GM12878 (cell line): ENCODE measurements around the gene NCKIPSD. TPM values are rescaled to one million over a fixed set of nuclear protein-coding genes. Genes with fewer than 3 reads are reported as not detected.

Experiments used
- ATAC-seq: fragments of 200-7000 bp; cut with Tn5 transposase; 3 replicates; pipeline ENCODE4 v1.9.1; 2020; ENCODE audit warnings: mild to moderate bottlenecking, moderate library complexity
- BruUV-seq: library from RNA; stranded (reverse); fragments of 400-500 nt; replicated peaks from 2 replicates; lab custom pipeline; 2021; lab: Mats Ljungman, UMichigan
- CTCF ChIA-PET: fragments of 300-600 bp; sonication (Branson Sonifier 250); formaldehyde crosslinking; extraction: SDS; loops from one replicate; lab custom pipeline; 2021; ENCODE audit warnings: inconsistent platforms; lab: Yijun Ruan, JAX
- POLR2A ChIA-PET: fragments of 350-600 bp; formaldehyde crosslinking; extraction: SDS; loops from one replicate; lab custom pipeline; 2021; ENCODE audit warnings: inconsistent platforms; lab: Charles Lee
- RAD21 ChIA-PET: fragments of 300-600 bp; sonication (Branson Sonifier 250); formaldehyde crosslinking; loops from one replicate; lab custom pipeline; 2023; ENCODE audit warnings: antibody characterized with exemption; ENCODE audit not compliant: unreplicated experiment; lab: Charles Lee
- SMC1A ChIA-PET: fragments of 300-600 bp; sonication (Branson Sonifier 250); formaldehyde crosslinking; loops from one replicate; lab custom pipeline; 2023; ENCODE audit not compliant: unreplicated experiment, uncharacterized antibody; lab: Charles Lee
- DNase-seq: peaks from one replicate; pipeline ENCODE4 v3.0.0-alpha.2; 2011; ENCODE audit warnings: low read depth, low spot score
- FAIRE-seq: peaks from 3 replicates; lab custom pipeline; 2011; peaks lifted over from hg19 to GRCh38; lab: Jason Lieb, UNC
- H2AFZ ChIP-seq: 2 replicates; pipeline ENCODE4 v1.6.0; 2011; ENCODE audit warnings: low read depth, low read length, control low read depth; ENCODE audit not compliant: control insufficient read depth
- H3K27ac ChIP-seq: 2 replicates; pipeline ENCODE4 v1.5.1; 2011; ENCODE audit warnings: control low read depth; ENCODE audit not compliant: control insufficient read depth, insufficient read depth
- H3K27me3 ChIP-seq, 2 experiments: replicated peaks in 1 of 2; 2 replicates each; pipeline versions ENCODE4 v1.6.0 to v1.6.1; 2011; ENCODE audit warnings: low read length in 1 of 2; ENCODE audit not compliant: control insufficient read depth in 2 of 2, insufficient read depth in 2 of 2
- H3K36me3 ChIP-seq, 2 experiments: 2 replicates each; pipeline ENCODE4 v1.5.1; 2011; ENCODE audit warnings: low read length in 1 of 2; ENCODE audit not compliant: control insufficient read depth in 2 of 2, insufficient read depth in 2 of 2
- H3K4me1 ChIP-seq: 2 replicates; pipeline ENCODE4 v1.6.1; 2011; ENCODE audit warnings: mild to moderate bottlenecking, low read length, moderate library complexity, mixed read lengths; ENCODE audit not compliant: control insufficient read depth, insufficient read depth
- H3K4me2 ChIP-seq: 2 replicates; pipeline ENCODE4 v1.6.0; 2011; ENCODE audit warnings: control low read depth; ENCODE audit not compliant: control insufficient read depth, insufficient read depth
- H3K4me3 ChIP-seq: fragments of 200-600 bp; sonication (generic); 2 replicates; pipeline ENCODE4 v1.5.1; 2016
- H3K79me2 ChIP-seq: 2 replicates; pipeline ENCODE4 v1.6.0; 2011; ENCODE audit warnings: low read length; ENCODE audit not compliant: control insufficient read depth, insufficient read depth
- H3K9ac ChIP-seq: 2 replicates; pipeline ENCODE4 v1.8.0; 2011; ENCODE audit warnings: low read length, control low read depth, mixed read lengths; ENCODE audit not compliant: control insufficient read depth, insufficient read depth
- H3K9me3 ChIP-seq: replicated peaks from 3 replicates; pipeline ENCODE4 v1.5.1; 2011; ENCODE audit warnings: mild to moderate bottlenecking, low read length; ENCODE audit not compliant: control insufficient read depth, insufficient read depth
- H4K20me1 ChIP-seq: 2 replicates; pipeline ENCODE4 v1.6.0; 2011; ENCODE audit not compliant: control insufficient read depth, insufficient read depth
- GATAD2B ChIP-seq: fragments of 450-650 bp; conservative IDR thresholded peaks from 2 replicates; pipeline ENCODE4 v1.6.1; 2017; ENCODE audit warnings: low read depth, mild to moderate bottlenecking, moderate library complexity
- HDAC2 ChIP-seq: fragments of 200-600 bp; sonication (generic); IDR thresholded peaks from 2 replicates; pipeline ENCODE4 v1.6.1; 2017
- NR2F1 ChIP-seq: fragments of 450-650 bp; conservative IDR thresholded peaks from 2 replicates; pipeline ENCODE4 v1.6.1; 2017; ENCODE audit warnings: mild to moderate bottlenecking
- POLR2AphosphoS5 ChIP-seq: IDR thresholded peaks from 2 replicates; pipeline ENCODE4 v1.6.1; 2011; ENCODE audit warnings: mild to moderate bottlenecking, low read length, inconsistent platforms
- SIN3A ChIP-seq: IDR thresholded peaks from 2 replicates; pipeline ENCODE4 v1.6.1; 2012; ENCODE audit warnings: low read depth, low read length, improper control_type of control experiment
- WGBS: methylation state at CpG from one replicate; pipeline ENCODE4 v1.1.6; 2016; ENCODE audit warnings: low lambda C conversion rate; ENCODE audit not compliant: insufficient replicate concordance, insufficient coverage; ENCODE audit errors: missing lambda C conversion rate; 5-methylcytosine and 5-hydroxymethylcytosine counted together
- in situ Hi-C: fragments of 300-500 bp; cut with MboI; formaldehyde crosslinking; loops from 9 replicates; pipeline ENCODE4 v1.14.3; 2018; ENCODE audit warnings: mixed read lengths
- intact Hi-C: fragments of 100-400 bp; cut with micrococcal nuclease; formaldehyde crosslinking; loops from one replicate; pipeline ENCODE4 v1.14.2; 2022; ENCODE audit not compliant: unreplicated experiment
- polyA plus RNA-seq, 11 experiments: library from polyadenylated mRNA; depleted of rRNA in 4 of 11; unstranded in 6 of 11; stranded (reverse) in 5 of 11; fragments of >200 nt; fragmentation: Nextera tagmentation in 4 of 11; fragmentation: Illumina TruSeq in 1 of 11; extraction: Ambion mirVana in 4 of 11; extraction: Trizol in 1 of 11; gene quantifications; 1 replicate in 1 of 11; 2 replicates in 10 of 11; pipeline versions ENCODE4 v1.2.1 to v1.2.3, GENCODE V29; 2011 to 2016; ENCODE audit warnings: inconsistent platforms in 2 of 11, missing spikeins in 2 of 11, low read depth in 1 of 11
- total RNA-seq, 4 experiments: library from RNA; depleted of rRNA in 3 of 4; stranded (reverse); fragments of >200 nt in 3 of 4; fragmentation: Illumina TruSeq in 1 of 4; extraction: Trizol in 1 of 4; gene quantifications; 2 replicates each; pipeline versions ENCODE4 v1.2.1 to v1.2.3, GENCODE V29; 2013 to 2021
- TF ChIP-seq, protein P1 (sequence below): IDR thresholded peaks from 2 replicates; pipeline ENCODE4 v1.6.1; 2011; ENCODE audit warnings: borderline replicate concordance, low read depth, mild to moderate bottlenecking, moderate library complexity, low read length; ENCODE audit not compliant: insufficient read depth, poor library complexity, severe bottlenecking
- TF ChIP-seq, protein P2 (sequence below): fragments of 450-650 bp; IDR thresholded peaks from 2 replicates; pipeline ENCODE4 v1.6.1; 2017; ENCODE audit warnings: mild to moderate bottlenecking, moderate library complexity
- TF ChIP-seq, protein P3 (sequence below): IDR thresholded peaks from 2 replicates; pipeline ENCODE4 v1.6.1; 2012; ENCODE audit warnings: low read depth, low read length, improper control_type of control experiment
- TF ChIP-seq, protein P4 (sequence below): IDR thresholded peaks from 2 replicates; pipeline ENCODE4 v1.6.1; 2012; ENCODE audit warnings: mild to moderate bottlenecking, low read depth, low read length
- TF ChIP-seq, protein P5 (sequence below): fragments of 450-650 bp; conservative IDR thresholded peaks from 2 replicates; pipeline ENCODE4 v1.6.1; 2017; ENCODE audit warnings: mild to moderate bottlenecking, moderate library complexity

The NCKIPSD gene
- total and polyA plus RNA-seq, 10 of the 15 experiments (the other 5 are each of a cell fraction or from before 2014, with no cell fraction given), result 0.93 to 31.6 (median 15.2) TPM

DNA sequence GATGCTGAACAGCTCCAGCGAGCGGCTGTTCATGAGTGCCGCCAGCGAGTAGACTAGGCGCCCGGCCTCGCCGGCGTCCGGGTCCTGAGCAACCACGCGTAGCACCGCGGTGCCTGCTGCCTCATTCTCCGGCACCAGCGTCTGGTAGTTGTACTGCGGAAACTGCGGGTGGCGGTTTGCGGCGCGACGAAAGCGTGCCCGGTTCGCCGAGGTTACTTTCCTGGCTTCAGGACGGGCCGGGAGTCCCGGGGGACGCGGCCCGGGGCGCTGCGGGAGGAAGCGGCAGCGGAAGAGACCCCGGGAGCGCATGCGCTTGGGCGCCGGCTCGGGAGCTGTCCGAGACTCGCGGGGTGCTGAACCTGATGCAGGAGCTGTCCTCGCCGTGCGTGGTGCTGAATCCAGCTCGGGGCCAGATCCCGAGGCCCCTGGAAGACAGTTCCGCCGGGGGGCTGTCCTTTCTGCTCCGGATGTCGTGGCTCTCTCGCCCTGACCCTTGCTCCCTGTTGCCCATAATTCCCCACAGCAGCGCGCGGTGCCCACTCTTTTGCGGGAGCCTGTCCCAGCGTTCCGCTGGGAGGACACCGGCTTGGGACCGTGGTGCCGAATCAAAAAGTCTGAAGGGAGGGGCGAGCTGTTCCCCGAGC is 24.1 kb downstream of the NCKIPSD start:
- ATAC-seq, result no peak
- peaks cover 0 to 3% of the 10 kb centered on the region in 2 experiments; a peak in 1 of 4 replicates for H3K27me3 ChIP-seq
- no peaks in the 10 kb centered on the region for H3K36me3 ChIP-seq
- ChIA-PET SMC1A (no interaction called here), CTCF (interaction anchor here (1.1 to 2.2 kb wide), 3 partner anchors 23 to 78 kb away, joined by 3 to 10 read pairs (median 8); partner anchors contain the start of gene SLC26A6), POLR2A (interaction anchor here (1.0 kb wide), 1 partner anchor 26 kb away, joined by 3 read pairs; no protein-coding TSS in a partner anchor), RAD21 (no interaction called here)
- peak overlapping the region; percentile 82 for H3K4me2 ChIP-seq
- H3K79me2 ChIP-seq, result no peaks in the 10 kb centered on the region
- H3K4me3 ChIP-seq, result peak overlapping the region; percentile 49; the same call in 1 of the 2 replicates
- intact Hi-C loops (loop anchor here (2.0 kb wide), 1 partner anchor 27 kb away; the partner anchor contains the start of gene SLC26A6), in situ Hi-C loops (no loop called here)
- no peak for FAIRE-seq
- no peak overlapping the region for H3K9ac ChIP-seq
- no peaks in the 10 kb centered on the region; the same call in 1 of the 3 replicates for H3K9me3 ChIP-seq
- no peak overlapping the region for H3K27ac ChIP-seq
- H4K20me1 ChIP-seq, result no peaks in the 10 kb centered on the region
- H3K4me1 ChIP-seq, result peaks cover 9% of the 10 kb centered on the region
- no peak overlapping the region; the same call in 1 of the 2 replicates for H2AFZ ChIP-seq
- WGBS, result 12% methylated on average over 50 of the region's 67 CpGs
- DNase-seq, result no peak
- BruUV-seq, result no TSS peak
- TF ChIP-seq NR2F1, result peak; percentile 43; the same call in 1 of the 2 replicates
- TF ChIP-seq, protein P1, sequence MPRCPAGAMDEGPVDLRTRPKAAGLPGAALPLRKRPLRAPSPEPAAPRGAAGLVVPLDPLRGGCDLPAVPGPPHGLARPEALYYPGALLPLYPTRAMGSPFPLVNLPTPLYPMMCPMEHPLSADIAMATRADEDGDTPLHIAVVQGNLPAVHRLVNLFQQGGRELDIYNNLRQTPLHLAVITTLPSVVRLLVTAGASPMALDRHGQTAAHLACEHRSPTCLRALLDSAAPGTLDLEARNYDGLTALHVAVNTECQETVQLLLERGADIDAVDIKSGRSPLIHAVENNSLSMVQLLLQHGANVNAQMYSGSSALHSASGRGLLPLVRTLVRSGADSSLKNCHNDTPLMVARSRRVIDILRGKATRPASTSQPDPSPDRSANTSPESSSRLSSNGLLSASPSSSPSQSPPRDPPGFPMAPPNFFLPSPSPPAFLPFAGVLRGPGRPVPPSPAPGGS, result no peak
- 0 out of 2 replicates have a peak, but pooled peaks have one; percentile 36 for TF ChIP-seq GATAD2B
- peak; percentile 62; the same call in 1 of the 2 replicates for TF ChIP-seq HDAC2
- TF ChIP-seq, protein P2, sequence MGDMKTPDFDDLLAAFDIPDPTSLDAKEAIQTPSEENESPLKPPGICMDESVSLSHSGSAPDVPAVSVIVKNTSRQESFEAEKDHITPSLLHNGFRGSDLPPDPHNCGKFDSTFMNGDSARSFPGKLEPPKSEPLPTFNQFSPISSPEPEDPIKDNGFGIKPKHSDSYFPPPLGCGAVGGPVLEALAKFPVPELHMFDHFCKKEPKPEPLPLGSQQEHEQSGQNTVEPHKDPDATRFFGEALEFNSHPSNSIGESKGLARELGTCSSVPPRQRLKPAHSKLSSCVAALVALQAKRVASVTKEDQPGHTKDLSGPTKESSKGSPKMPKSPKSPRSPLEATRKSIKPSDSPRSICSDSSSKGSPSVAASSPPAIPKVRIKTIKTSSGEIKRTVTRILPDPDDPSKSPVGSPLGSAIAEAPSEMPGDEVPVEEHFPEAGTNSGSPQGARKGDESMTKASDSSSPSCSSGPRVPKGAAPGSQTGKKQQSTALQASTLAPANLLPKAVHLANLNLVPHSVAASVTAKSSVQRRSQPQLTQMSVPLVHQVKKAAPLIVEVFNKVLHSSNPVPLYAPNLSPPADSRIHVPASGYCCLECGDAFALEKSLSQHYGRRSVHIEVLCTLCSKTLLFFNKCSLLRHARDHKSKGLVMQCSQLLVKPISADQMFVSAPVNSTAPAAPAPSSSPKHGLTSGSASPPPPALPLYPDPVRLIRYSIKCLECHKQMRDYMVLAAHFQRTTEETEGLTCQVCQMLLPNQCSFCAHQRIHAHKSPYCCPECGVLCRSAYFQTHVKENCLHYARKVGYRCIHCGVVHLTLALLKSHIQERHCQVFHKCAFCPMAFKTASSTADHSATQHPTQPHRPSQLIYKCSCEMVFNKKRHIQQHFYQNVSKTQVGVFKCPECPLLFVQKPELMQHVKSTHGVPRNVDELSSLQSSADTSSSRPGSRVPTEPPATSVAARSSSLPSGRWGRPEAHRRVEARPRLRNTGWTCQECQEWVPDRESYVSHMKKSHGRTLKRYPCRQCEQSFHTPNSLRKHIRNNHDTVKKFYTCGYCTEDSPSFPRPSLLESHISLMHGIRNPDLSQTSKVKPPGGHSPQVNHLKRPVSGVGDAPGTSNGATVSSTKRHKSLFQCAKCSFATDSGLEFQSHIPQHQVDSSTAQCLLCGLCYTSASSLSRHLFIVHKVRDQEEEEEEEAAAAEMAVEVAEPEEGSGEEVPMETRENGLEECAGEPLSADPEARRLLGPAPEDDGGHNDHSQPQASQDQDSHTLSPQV, result no peak
- TF ChIP-seq, protein P3, sequence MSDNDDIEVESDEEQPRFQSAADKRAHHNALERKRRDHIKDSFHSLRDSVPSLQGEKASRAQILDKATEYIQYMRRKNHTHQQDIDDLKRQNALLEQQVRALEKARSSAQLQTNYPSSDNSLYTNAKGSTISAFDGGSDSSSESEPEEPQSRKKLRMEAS, result peak; percentile 86; the same call in 1 of the 2 replicates
- TF ChIP-seq, protein P4, sequence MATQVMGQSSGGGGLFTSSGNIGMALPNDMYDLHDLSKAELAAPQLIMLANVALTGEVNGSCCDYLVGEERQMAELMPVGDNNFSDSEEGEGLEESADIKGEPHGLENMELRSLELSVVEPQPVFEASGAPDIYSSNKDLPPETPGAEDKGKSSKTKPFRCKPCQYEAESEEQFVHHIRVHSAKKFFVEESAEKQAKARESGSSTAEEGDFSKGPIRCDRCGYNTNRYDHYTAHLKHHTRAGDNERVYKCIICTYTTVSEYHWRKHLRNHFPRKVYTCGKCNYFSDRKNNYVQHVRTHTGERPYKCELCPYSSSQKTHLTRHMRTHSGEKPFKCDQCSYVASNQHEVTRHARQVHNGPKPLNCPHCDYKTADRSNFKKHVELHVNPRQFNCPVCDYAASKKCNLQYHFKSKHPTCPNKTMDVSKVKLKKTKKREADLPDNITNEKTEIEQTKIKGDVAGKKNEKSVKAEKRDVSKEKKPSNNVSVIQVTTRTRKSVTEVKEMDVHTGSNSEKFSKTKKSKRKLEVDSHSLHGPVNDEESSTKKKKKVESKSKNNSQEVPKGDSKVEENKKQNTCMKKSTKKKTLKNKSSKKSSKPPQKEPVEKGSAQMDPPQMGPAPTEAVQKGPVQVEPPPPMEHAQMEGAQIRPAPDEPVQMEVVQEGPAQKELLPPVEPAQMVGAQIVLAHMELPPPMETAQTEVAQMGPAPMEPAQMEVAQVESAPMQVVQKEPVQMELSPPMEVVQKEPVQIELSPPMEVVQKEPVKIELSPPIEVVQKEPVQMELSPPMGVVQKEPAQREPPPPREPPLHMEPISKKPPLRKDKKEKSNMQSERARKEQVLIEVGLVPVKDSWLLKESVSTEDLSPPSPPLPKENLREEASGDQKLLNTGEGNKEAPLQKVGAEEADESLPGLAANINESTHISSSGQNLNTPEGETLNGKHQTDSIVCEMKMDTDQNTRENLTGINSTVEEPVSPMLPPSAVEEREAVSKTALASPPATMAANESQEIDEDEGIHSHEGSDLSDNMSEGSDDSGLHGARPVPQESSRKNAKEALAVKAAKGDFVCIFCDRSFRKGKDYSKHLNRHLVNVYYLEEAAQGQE, result peak; percentile 100
- peak; percentile 99 for TF ChIP-seq SIN3A
- TF ChIP-seq, protein P5, sequence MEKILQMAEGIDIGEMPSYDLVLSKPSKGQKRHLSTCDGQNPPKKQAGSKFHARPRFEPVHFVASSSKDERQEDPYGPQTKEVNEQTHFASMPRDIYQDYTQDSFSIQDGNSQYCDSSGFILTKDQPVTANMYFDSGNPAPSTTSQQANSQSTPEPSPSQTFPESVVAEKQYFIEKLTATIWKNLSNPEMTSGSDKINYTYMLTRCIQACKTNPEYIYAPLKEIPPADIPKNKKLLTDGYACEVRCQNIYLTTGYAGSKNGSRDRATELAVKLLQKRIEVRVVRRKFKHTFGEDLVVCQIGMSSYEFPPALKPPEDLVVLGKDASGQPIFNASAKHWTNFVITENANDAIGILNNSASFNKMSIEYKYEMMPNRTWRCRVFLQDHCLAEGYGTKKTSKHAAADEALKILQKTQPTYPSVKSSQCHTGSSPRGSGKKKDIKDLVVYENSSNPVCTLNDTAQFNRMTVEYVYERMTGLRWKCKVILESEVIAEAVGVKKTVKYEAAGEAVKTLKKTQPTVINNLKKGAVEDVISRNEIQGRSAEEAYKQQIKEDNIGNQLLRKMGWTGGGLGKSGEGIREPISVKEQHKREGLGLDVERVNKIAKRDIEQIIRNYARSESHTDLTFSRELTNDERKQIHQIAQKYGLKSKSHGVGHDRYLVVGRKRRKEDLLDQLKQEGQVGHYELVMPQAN, result peak; percentile 98
- no peak for TF ChIP-seq POLR2AphosphoS5
